NCI-H345 treated with DMSO at 0.1 percent for 48 hours (cell line): ENCODE data around the gene MVB12B.

Source experiments
- DNase-seq: peaks from one replicate; lab custom pipeline; 2025; ENCODE audit not compliant: unreplicated experiment; lab: John Stamatoyannopoulos, UW

Gene MVB12B

DNA sequence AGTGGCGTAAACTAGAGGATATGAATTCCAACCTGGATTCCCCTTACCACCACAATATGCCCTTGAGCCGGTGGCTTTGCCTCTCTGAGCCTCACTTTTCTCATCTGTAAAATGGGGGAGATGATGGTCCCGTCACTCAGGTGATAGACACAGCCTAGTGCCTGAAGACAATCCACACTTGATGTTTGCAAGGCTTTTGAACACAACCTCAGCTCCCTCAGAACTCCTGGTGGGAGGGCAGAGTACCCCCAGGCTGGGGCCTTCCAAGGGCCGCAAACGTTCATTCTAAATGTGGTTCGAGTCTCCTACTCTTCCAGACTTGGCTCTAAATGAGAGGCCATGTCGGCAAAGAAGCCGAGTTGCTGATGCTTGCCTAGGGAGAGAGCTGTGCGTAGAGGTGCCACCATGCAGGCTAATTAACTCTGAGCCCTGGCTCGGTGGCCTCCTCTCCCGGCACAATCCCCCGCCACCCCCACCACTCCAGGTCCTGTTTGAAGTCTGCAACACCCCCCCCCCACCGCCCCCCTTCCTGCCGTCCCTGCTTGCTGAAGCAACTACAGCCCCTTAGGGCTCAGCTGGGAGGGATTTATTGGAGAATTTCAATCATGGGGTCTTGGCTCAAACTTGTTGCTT lies 189.4 kb downstream of the MVB12B start:
- no peak for DNase-seq

DNA sequence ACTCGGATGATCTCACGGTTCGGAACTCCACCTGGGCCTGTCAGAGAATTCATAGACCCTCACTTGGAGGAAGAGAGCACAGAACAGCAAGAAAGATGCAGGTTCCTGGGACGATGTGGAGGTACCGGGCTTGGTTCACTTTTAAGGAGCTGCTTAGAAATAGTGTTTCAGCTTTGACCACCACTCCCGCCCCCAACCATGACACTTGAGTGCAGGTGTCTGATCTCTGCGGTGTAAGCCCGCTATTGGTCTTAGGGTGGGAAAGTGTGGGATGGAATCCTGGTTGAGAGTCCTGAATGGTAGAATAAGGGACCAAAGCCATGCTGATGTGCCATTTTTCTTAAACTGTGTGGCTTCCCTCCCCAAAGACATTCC lies 189.9 kb downstream of the MVB12B start:
- DNase-seq = no peak

GRCh38 chr9:126516936-126517832 lies 190.6 kb downstream of the MVB12B start:
- DNase-seq = no peak

GRCh38 chr9:126517833-126518356 lies 191.3 kb downstream of the MVB12B start:
- DNase-seq = no peak

- DNase-seq = no peak
Measured at GRCh38 chr9:126518763-126519162, 192.1 kb downstream of the MVB12B start.

DNA sequence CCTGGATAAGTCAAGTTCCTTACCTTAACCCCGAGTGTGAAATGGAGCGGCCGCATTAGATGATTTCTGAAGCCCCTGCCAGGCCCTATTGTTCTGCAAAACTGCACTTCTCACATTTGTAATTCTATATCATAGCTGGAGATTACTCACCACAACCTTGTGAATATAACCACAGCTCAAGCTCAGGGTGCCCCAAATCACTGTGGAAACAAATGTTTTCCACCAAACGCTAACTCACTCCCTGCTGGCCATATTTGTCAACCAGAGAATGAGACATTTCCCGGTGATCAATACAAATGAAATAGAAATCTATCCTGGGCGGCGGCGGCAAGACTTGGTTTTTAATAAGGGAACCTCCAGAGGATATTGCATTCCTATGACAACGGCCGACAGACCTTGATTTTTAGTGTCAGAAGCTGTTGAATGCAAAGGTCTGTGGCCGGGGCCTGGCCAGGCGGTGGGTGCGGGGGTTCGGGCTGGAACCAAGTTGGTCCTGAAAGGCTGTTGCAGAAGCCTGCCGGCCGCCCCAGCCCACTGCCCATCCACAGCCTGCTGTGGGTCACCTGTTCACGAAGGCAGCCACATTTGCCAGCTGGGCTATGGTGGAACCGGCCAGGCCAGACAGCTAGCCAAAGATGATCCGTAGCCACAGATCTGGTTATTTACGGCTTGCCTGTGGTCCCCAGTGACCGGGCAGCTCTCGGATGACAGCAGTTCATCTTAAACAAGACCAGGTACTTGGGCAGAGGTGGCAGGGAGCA lies 193.2 kb downstream of the MVB12B start:
- no peak for DNase-seq

DNA sequence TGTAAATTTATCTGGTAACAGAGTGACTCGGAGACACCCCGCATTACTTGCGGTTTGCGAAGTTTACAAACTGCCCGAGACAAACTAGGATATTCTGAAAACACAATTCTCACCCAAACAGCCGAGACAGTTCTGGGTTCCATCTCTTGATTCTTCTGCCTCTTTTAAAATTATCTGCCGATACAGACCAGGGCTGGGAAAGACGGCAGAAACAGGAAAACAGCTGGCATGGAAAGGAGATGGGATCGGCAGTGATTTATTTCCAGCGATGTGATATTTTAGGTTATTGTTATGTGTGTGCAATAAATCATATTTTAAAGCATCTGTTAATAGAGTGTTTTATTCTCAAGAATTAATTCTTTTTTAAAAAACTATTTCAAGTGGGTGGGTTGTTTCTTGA lies 193.8 kb downstream of the MVB12B start:
- no peak for DNase-seq

GRCh38 chr9:126521089-126521488 lies 194.5 kb downstream of the MVB12B start:
- DNase-seq = no peak

- no peak for DNase-seq
Measured at GRCh38 chr9:126521551-126521950, 194.9 kb downstream of the MVB12B start.

DNA sequence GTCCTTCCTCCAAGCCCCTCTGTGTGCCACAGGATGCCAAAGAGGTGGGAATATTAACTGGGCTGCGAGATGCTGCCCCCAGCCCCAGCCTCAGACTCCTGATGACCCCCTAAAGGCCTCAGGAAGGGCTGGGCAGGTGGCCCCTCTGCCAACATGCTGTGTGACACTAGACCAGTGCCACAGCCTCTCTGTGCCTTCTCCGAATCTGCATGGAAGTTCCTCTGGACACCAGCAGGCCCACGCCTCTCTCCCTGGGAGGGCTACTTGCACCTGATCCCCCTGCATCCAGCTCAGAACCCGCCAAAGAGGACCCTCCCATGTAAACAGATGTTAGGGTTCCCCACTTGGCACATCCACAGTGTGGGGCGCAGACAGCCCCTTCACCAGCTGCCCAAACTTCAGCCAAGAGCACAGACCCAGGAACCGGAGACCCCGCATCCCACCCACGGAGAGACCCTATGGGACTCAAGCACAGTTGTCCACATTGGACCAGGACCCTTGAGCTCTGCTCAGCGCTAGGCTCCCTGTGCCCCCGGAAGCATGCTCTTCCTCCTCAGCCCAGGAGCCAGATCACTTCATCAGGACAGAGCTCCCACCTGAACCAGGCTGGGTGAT lies 195.5 kb downstream of the MVB12B start:
- no peak for DNase-seq

DNA sequence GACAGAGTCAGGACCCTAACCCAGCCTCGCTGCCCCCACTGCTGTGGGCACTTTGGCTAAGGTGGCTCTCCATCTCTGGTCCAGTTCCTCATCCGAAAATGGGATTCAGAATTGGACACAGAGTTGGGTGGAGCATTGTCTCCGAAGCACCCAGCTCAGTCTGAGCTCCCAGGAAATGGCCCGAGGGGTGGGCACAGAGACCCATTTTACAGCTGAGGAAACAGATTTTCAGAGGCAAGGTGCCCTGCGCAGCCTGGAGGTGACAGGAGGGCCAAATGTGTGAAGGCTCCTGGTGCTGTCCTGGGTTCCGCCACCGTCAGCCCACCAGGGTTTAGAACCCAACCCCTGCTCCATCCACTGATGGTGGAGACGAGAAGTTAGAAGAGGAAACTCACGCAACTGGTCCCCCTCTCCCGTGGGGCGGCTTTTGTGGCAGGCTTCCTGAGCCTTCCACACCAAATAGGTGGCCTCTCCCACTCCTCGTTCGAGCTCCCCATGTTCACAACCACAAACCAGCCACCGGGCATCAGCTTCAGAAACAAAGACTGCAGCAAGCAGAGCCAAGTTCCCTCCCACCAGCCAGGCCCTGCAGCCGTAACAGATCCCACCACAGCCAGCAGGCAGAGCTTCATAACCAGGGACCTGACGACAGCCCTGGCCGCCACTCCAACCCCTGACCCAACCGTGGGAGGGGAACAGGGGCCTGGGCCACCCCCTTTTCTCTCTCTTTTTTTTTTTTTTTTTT lies 196.2 kb downstream of the MVB12B start:
- no peak for DNase-seq

GRCh38 chr9:126523611-126524111 lies 197.0 kb downstream of the MVB12B start:
- DNase-seq = no peak

DNA sequence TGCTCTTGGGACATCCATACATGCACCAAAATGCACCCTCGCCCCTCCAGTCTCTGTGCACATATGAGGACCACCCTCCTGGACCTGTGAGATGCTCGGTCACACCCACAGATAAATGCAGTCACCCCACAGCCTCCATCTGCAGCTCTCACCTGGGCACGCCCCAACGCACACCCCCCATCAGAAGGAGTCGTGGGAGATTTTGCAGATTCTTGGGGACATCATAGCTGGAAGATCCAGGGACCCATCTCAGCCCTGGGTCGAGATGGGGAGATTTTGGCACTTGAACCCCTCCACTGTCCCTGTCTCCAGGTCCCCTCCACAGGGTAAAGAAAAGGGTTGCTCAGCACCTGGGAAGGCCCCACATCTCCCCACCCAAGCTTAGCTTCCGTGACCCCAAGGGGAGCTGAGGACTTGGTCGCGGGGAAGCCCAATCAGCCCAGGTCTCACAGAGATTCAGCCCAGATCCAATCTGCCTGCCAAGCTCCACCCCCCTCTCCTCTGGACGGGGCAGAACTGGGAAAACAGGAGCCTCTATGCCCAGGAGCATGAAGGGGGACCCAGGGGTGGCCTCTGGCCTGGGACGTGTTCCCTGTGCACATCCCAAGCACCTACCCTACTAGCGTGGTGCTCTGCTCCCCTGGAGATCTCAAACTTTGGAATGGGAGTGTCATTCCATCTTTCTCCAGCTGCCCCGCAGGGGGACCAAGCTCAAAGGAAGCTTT lies 197.9 kb downstream of the MVB12B start:
- no peak for DNase-seq

DNA sequence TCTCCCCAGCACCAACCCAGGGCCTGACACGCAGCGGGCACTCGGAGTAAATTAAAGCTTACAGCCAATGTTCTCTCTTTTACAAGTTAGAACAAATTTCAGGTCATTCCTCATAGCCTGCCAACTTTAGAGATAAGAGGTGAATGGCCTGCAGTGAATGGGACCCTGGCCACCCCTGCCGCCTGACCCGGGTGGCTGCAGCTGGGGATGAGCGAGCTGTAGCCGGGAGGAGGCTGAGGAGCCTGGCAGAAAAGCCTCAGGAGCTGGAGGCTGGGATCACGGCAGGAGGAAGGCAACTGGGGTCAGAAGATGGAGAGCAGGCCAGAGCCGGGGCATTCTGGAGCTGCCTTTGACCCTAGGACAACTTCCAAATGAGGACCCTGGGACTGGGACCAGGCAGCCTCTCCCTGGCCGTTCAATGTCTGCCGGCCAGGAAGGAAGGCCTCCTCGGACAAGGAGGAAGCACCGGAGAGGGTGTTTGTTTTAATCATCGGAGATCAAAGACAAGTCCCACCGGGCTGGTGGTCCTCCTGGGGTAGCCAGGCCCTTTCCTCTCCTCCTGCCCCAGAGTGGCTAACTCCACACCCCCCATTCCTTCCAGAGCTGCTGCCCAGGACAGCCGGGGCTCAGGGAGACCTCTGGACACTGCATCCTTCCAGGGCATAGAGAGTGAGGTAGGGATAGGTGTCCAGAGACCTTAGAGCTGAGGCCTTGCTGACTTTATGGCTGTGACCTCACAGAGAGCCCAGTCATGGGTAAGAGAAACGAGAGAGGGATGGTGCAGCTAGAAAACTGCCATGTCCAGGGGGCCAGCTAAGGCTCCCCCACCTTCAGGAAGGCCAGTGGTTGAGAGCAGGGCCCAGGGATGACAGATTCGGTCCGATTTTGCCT lies 199.8 kb downstream of the MVB12B start:
- DNase-seq = no peak

- DNase-seq = no peak
Measured at GRCh38 chr9:126527109-126527825, 200.6 kb downstream of the MVB12B start.

DNA sequence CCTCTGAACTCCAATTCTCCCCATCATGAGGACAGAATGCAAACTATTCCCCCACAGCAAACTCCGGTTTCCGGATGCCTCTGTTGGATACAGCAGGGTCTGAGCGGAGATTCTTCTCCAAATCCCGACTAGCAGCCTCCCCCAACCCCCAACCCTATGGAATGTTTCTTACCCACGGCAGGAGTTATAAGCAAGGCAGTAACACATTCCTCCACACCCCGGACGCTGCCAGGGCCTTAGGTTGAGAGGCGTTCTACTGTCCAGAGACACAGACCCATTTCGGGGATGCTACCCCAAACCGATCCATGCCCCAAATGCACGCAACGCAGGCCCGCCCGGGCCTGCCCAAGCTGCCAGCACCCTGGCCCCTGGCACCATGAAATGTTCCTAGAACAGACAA lies 201.5 kb downstream of the MVB12B start:
- DNase-seq = no peak

- no peak for DNase-seq
Measured at GRCh38 chr9:126528915-126529314, 202.3 kb downstream of the MVB12B start.

DNA sequence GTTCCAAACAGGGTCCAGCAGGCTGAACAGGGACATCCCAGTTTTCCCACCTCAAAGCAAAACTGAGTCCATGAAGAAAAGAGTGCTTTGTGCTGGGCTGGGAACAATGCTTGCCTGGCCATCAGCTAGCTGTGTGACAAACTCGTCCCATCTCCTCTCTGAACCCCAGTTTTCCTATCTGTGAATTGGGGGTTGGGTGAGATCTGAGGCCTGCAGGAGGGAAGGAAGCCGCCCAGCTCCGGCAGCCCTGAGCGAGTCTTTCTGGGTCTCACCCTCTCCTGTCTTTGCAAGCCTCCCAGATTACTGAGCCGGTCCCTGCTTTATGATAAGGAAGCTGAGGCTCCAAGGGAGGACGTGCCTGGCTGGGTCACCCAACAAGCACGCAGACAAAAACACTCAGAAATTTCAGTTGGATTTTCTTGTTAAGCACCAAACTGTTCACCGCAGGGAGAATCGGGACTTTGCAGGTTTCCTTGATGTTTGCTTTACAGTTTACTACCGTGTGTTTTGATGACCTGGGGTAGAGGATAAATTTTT lies 204.5 kb downstream of the MVB12B start:
- no peak for DNase-seq
